GM12892 (cell line): ENCODE data around the gene SHMT2.

Experiments
- POLR2A ChIP-seq: IDR thresholded peaks from 2 replicates; pipeline ENCODE4 v1.6.1; 2011; ENCODE audit warnings: low read depth, low read length, control low read depth
- POLR2AphosphoS5 ChIP-seq: IDR thresholded peaks from 2 replicates; pipeline ENCODE4 v1.6.1; 2011; ENCODE audit warnings: low read depth, low read length, control low read depth
- TAF1 ChIP-seq: IDR thresholded peaks from 2 replicates; pipeline ENCODE4 v1.6.1; 2011; ENCODE audit warnings: low read depth, mild to moderate bottlenecking, control low read depth, low read length, borderline replicate concordance

- TF ChIP-seq POLR2A (no peak), POLR2AphosphoS5 (no peak), TAF1 (no peak)
These were observed 14.2 kb downstream of the SHMT2 start for GRCh38 chr12:57243521-57244311.
